ENCODE measurements around the gene ITGB5.

DNA sequence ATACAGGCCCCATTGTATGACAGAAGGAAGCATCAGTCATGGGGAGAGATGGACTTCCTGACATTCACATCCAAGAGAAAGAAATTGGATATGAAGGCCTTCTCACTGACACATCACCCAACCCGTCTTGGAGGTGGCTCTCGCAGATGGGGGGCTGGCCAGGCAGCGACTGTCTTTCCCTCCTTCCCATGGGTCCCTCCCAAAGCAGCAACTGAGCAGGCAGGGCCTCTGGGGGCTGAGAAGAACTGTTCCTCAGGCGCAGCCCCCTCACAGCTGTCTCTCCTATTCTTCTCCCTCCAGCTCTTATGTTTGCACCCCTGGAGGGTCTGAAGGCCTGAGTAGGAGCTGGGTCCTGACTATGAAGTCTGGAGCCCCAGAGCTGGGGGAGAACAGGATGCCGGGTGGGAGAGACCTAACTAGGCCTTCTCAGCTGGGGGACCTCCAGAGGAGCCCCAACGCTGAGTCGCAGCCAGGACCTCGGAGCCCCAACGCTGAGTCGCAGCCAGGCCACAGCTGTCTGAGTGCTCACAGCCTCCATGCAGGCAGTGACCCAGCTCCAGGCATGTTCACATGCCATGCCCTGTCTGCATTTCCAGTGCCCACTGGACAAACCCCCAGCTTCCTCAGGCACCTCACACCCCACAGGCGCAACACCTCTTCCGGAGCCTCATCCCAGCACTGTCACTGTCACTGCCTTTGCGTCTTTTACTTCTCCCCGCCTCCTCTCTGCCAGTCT is 127.3 kb downstream of the ITGB5 start:
- TF ChIP-seq, protein P1, sequence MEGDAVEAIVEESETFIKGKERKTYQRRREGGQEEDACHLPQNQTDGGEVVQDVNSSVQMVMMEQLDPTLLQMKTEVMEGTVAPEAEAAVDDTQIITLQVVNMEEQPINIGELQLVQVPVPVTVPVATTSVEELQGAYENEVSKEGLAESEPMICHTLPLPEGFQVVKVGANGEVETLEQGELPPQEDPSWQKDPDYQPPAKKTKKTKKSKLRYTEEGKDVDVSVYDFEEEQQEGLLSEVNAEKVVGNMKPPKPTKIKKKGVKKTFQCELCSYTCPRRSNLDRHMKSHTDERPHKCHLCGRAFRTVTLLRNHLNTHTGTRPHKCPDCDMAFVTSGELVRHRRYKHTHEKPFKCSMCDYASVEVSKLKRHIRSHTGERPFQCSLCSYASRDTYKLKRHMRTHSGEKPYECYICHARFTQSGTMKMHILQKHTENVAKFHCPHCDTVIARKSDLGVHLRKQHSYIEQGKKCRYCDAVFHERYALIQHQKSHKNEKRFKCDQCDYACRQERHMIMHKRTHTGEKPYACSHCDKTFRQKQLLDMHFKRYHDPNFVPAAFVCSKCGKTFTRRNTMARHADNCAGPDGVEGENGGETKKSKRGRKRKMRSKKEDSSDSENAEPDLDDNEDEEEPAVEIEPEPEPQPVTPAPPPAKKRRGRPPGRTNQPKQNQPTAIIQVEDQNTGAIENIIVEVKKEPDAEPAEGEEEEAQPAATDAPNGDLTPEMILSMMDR (conservative IDR thresholded peaks at IDR 0.05; ENCODE audit: low read length): no peak
- TF ChIP-seq EZH2phosphoT487 (IDR thresholded peaks at IDR 0.05; ENCODE audit: borderline replicate concordance, low read depth, low read length): no peak
